ENCODE measurements around the gene ITK.

GRCh38 chr5:157265714-157266285, 85.2 kb downstream of the ITK start, which contains the start of gene CYFIP2:
- TF ChIP-seq HDGF (IDR thresholded peaks at IDR 0.05; ENCODE audit: borderline replicate concordance) (no peak), NFRKB (IDR thresholded peaks at IDR 0.05) (no peak), BHLHE40 (IDR thresholded peaks at IDR 0.05; ENCODE audit: borderline replicate concordance) (no peak), SUZ12 (IDR thresholded peaks at IDR 0.05) (no peak), SP1 (IDR thresholded peaks at IDR 0.05) (no peak), CTBP1 (IDR thresholded peaks at IDR 0.05; ENCODE audit: borderline replicate concordance) (no peak), FOXK2 (IDR thresholded peaks at IDR 0.05) (no peak), LEF1 (IDR thresholded peaks at IDR 0.05; ENCODE audit: borderline replicate concordance) (no peak), ELF4 (IDR thresholded peaks at IDR 0.05) (no peak), FOXM1 (IDR thresholded peaks at IDR 0.05; ENCODE audit: borderline replicate concordance) (no peak), FOXA1 (IDR thresholded peaks at IDR 0.05) (no peak), TARDBP (IDR thresholded peaks at IDR 0.05) (no peak)

All from HEK293T (cell line).